Transverse colon (tissue), 4 donors: ENCODE measurements around the gene MSX2.

Source experiments
- CTCF ChIP-seq, 5 experiments: fragments of 200-600 bp in 3 of 5; fragments of 450-650 bp in 2 of 5; sonication (generic) in 3 of 5; IDR thresholded peaks; 1 replicate in 2 of 5; 2 replicates in 3 of 5; pipeline ENCODE4 v1.5.1; 2016 to 2017; ENCODE audit warnings: antibody characterized with exemption in 5 of 5, inconsistent platforms in 3 of 5, mild to moderate bottlenecking in 2 of 5, moderate library complexity in 1 of 5
- EP300 ChIP-seq: sonication (generic); formaldehyde crosslinking; IDR thresholded peaks from one replicate; pipeline ENCODE4 v1.6.1; 2017; ENCODE audit warnings: antibody characterized with exemption, low read depth
- POLR2A ChIP-seq: fragments of 450-650 bp; IDR thresholded peaks from one replicate; pipeline ENCODE4 v1.6.1; 2016; ENCODE audit warnings: antibody characterized with exemption, mild to moderate bottlenecking, moderate library complexity
- POLR2AphosphoS5 ChIP-seq, 3 donors: sonication (generic); formaldehyde crosslinking; IDR thresholded peaks; one replicate each; pipeline ENCODE4 v1.6.1; 2016; ENCODE audit warnings: antibody characterized with exemption in 3 of 3

GRCh38 chr5:174698156-174698555 lies 26.2 kb upstream of the MSX2 start:
- TF ChIP-seq CTCF (IDR thresholded peaks at IDR 0.05): no peak
- no peak for TF ChIP-seq POLR2A
- no peak for TF ChIP-seq POLR2AphosphoS5 (IDR thresholded peaks at IDR 0.05)
- TF ChIP-seq EP300: no peak
